AG09309 (cell line): ENCODE results near the gene PDIA2.

Experiments
- DNase-seq: peaks from one replicate; pipeline ENCODE4 v3.0.0-alpha.2; 2010; ENCODE audit warnings: low read depth
- H3K4me3 ChIP-seq: 2 replicates; pipeline ENCODE4 v1.5.1; 2011; ENCODE audit warnings: mild to moderate bottlenecking, low read depth, low read length, moderate library complexity; ENCODE audit not compliant: control insufficient read depth
- CTCF ChIP-seq: IDR thresholded peaks from 2 replicates; pipeline ENCODE4 v1.5.1; 2011; ENCODE audit warnings: mild to moderate bottlenecking, low read depth, low read length, inconsistent platforms; ENCODE audit not compliant: insufficient read depth, control insufficient read depth; ENCODE audit errors: missing control alignments

Gene PDIA2

GRCh38 chr16:280552-280951 lies 2.4 kb upstream of the PDIA2 start, which contains the start of gene ARHGDIG:
ARHGDIG (plus strand) TSS chr16:280591; CDS start chr16:280681, 90 bp downstream.
- no peak for TF ChIP-seq CTCF
- DNase-seq, result no peak
- no peak within 1 kb of the TSS; the same call in none of the 2 replicates for H3K4me3 ChIP-seq

- TF ChIP-seq CTCF, result no peak
- no peak for DNase-seq
- no peak overlapping the region; the same call in 1 of the 2 replicates for H3K4me3 ChIP-seq
Measured at GRCh38 chr16:280991-281659, 1.8 kb upstream of the PDIA2 start.

GRCh38 chr16:281660-282255 lies 1.2 kb upstream of the PDIA2 start:
- TF ChIP-seq CTCF, result no peak
- no peak overlapping the region for H3K4me3 ChIP-seq
- no peak for DNase-seq

- H3K4me3 ChIP-seq, result no peak overlapping the region
- no peak for TF ChIP-seq CTCF
- DNase-seq, result no peak
Measured at GRCh38 chr16:282491-282890, 473 bp upstream of the PDIA2 start.

- no peak for DNase-seq
- no peak for TF ChIP-seq CTCF
- no peak overlapping the region for H3K4me3 ChIP-seq
Measured at GRCh38 chr16:284204-285120, 1.5 kb downstream of the PDIA2 start.

GRCh38 chr16:285146-286055 lies 2.4 kb downstream of the PDIA2 start:
- H3K4me3 ChIP-seq, result no peak overlapping the region
- no peak for DNase-seq
- TF ChIP-seq CTCF, result no peak
